ENCODE results near the gene SERGEF.

The SERGEF gene

DNA sequence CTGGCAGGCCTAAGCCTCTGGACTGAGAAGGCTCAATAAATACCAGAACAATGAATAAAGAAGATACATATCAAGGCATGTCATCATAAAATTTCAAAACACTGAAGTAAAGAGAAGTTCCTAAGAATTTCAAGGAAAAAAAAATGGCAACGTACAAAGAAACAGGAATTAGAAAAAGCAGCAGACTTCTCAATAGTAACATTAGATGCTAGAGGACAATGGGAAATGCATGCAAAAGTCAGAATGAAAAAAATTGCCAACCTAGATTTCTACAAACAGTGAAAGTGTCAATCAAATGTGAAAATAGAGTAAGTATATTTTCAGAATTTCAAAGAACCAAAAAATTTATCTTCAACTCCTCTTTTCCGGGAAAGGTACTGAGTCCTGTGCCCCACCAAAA, 153.3 kb downstream of the SERGEF start:
- Histone ChIP-seq H3K27ac (no peak overlapping the region), H3K4me3 (ENCODE audit: low read depth in 1 of 2, low read length in 1 of 2) (no peak overlapping the region), H3K9me3 (no peaks in the 10 kb centered on the region), H3K4me1 (ENCODE audit: control insufficient read depth in 1 of 2, insufficient read depth in 1 of 2, low read depth in 1 of 2, low read length in 1 of 2) (no peaks in the 10 kb centered on the region), H3K36me3 (no peaks in the 10 kb centered on the region), H3K27me3 (no peaks in the 10 kb centered on the region)
- TF ChIP-seq, protein P1, sequence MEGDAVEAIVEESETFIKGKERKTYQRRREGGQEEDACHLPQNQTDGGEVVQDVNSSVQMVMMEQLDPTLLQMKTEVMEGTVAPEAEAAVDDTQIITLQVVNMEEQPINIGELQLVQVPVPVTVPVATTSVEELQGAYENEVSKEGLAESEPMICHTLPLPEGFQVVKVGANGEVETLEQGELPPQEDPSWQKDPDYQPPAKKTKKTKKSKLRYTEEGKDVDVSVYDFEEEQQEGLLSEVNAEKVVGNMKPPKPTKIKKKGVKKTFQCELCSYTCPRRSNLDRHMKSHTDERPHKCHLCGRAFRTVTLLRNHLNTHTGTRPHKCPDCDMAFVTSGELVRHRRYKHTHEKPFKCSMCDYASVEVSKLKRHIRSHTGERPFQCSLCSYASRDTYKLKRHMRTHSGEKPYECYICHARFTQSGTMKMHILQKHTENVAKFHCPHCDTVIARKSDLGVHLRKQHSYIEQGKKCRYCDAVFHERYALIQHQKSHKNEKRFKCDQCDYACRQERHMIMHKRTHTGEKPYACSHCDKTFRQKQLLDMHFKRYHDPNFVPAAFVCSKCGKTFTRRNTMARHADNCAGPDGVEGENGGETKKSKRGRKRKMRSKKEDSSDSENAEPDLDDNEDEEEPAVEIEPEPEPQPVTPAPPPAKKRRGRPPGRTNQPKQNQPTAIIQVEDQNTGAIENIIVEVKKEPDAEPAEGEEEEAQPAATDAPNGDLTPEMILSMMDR (IDR thresholded peaks at IDR 0.05) = no peak

DNA sequence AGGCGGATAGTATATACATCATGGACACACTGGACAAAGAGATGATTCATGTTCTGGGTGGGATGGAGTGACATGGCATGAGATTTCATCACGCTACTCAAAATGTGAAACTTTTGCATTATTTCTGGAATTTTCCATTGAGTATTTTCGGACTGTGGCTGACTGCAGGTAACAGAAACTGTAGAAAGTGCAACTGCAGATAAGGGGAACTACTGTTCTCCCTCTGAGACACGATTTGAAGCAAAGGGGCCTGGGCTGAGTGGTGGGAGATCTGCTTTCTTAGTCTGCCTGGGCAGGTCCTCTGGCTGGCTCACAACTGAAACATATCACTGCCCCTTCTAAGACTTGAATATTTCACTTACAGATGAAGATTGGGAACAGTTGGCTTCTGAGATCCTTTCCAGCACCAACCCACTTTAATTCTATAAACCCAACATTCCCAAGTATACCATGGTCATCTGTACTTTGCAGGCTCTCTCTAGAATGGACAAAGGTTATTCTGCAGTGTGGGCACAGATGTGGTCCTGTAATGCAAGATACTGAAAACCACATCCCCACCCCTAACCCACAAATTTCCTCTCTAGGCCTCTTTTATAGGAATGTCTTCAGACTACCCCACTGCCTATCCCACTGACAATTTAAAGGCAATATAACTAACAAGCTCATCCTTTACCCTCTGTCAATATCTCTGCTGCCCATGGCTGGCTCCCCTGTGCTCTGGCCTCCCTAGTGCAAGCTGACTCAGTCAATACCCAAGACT, 157.1 kb downstream of the SERGEF start:
- no peaks in the 10 kb centered on the region for H3K4me1 ChIP-seq (ENCODE audit: control insufficient read depth in 1 of 2, insufficient read depth in 1 of 2, low read depth in 1 of 2, low read length in 1 of 2)
- H3K9me3 ChIP-seq = no peaks in the 10 kb centered on the region
- no peaks in the 10 kb centered on the region for H3K27me3 ChIP-seq
- no peaks in the 10 kb centered on the region for H3K36me3 ChIP-seq
- H3K27ac ChIP-seq = no peak overlapping the region
- TF ChIP-seq, protein P1 (IDR thresholded peaks at IDR 0.05) = no peak
- no peak overlapping the region for H3K4me3 ChIP-seq (ENCODE audit: low read depth in 1 of 2, low read length in 1 of 2)

DNA sequence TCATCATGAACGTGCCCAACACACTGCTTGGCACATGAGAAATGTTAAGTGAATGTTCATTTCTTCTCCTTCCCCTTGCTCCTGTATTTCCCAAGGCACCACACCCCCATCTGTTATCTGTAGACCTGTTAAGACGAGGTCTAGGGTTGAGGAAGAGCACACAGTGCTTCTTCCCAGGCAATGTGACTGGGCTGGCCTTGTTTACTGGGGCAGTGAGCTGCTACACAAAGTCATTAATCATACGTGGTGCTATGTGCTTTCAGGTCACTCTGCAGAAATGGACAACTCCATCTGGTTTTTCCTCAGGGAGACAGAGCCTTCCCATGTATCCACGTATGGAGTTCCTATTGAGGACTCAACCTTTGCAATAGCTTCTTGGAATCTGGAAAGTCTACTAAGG, 159.6 kb downstream of the SERGEF start:
- Histone ChIP-seq H3K27me3 (no peaks in the 10 kb centered on the region), H3K27ac (no peak overlapping the region), H3K9me3 (no peaks in the 10 kb centered on the region), H3K4me1 (ENCODE audit: control insufficient read depth in 1 of 2, insufficient read depth in 1 of 2, low read depth in 1 of 2, low read length in 1 of 2) (no peaks in the 10 kb centered on the region), H3K36me3 (no peaks in the 10 kb centered on the region), H3K4me3 (ENCODE audit: low read depth in 1 of 2, low read length in 1 of 2) (no peak overlapping the region)
- TF ChIP-seq, protein P1 (IDR thresholded peaks at IDR 0.05) = no peak

DNA sequence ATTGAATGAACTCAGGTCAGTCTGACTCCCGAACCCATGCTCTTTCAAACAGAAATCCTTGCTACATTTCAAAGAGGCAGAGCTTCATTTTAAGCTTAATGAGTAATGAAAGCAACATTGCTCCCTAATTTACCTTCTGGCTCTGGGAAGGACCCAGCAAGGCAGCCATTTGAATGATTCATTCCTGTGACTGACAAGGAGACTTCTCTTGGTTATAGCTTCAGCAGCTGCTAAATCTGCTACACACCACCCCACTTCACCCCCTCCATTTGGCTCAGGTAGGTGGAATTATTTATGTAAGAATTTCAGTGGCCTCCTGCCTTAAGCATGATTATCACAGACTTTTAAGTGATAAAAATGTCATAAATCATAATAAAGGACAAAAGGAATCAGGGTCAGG, 160.6 kb downstream of the SERGEF start:
- Histone ChIP-seq H3K36me3 (no peaks in the 10 kb centered on the region), H3K9me3 (no peaks in the 10 kb centered on the region), H3K4me1 (ENCODE audit: control insufficient read depth in 1 of 2, insufficient read depth in 1 of 2, low read depth in 1 of 2, low read length in 1 of 2) (no peaks in the 10 kb centered on the region), H3K27me3 (no peaks in the 10 kb centered on the region), H3K4me3 (ENCODE audit: low read depth in 1 of 2, low read length in 1 of 2) (no peak overlapping the region), H3K27ac (no peak overlapping the region)
- TF ChIP-seq, protein P1 (IDR thresholded peaks at IDR 0.05) = no peak

DNA sequence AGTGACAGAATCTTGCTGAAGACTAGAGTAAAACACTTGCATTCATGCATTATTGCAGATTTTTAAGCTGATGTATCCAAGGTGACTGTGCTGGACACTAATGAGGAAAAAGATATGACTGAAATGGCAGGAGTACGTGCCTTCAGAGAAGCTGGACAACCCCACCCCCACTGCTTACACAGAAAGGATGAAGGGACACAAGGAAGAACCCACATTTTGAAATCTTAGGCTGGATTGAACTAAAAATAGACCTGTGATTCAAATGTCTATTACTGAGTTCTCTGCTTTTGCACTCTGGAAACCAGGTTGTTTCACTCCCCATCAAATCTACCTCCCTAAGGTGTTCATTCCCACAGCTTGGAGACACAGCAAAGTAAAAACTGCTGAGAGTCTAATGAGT, 161.2 kb downstream of the SERGEF start:
- Histone ChIP-seq H3K9me3 (no peaks in the 10 kb centered on the region), H3K27ac (no peak overlapping the region), H3K4me1 (ENCODE audit: control insufficient read depth in 1 of 2, insufficient read depth in 1 of 2, low read depth in 1 of 2, low read length in 1 of 2) (no peaks in the 10 kb centered on the region), H3K36me3 (no peaks in the 10 kb centered on the region), H3K4me3 (ENCODE audit: low read depth in 1 of 2, low read length in 1 of 2) (no peak overlapping the region), H3K27me3 (no peaks in the 10 kb centered on the region)
- TF ChIP-seq, protein P1 (IDR thresholded peaks at IDR 0.05) = no peak
